MM.1S (cell line): ENCODE measurements around the gene ENTPD3.

Experiments
- DNase-seq: peaks from one replicate; pipeline ENCODE4 v3.0.0-alpha.2; 2015
- H2AFZ ChIP-seq: fragments of 300-600 bp; sonication (generic); 2 replicates; pipeline ENCODE4 v1.6.0; 2016; ENCODE audit warnings: antibody characterized with exemption, low read length
- H3F3A ChIP-seq: fragments of 300-600 bp; sonication (generic); 2 replicates; pipeline ENCODE4 v1.6.1; 2016; ENCODE audit warnings: mild to moderate bottlenecking, antibody characterized with exemption, low read length, moderate library complexity, mixed read lengths; ENCODE audit not compliant: insufficient read depth
- H3K27ac ChIP-seq: fragments of 300-600 bp; sonication (generic); 2 replicates; pipeline ENCODE4 v1.5.1; 2016; ENCODE audit warnings: mild to moderate bottlenecking, low read length
- H3K27me3 ChIP-seq: fragments of 300-600 bp; sonication (generic); replicated peaks from 2 replicates; pipeline ENCODE4 v1.6.0; 2016; ENCODE audit warnings: low read length; ENCODE audit not compliant: insufficient read depth
- H3K36me3 ChIP-seq: fragments of 300-600 bp; sonication (generic); replicated peaks from 2 replicates; pipeline ENCODE4 v1.6.1; 2016; ENCODE audit warnings: mild to moderate bottlenecking, low read length, mixed read lengths; ENCODE audit not compliant: insufficient read depth
- H3K4me1 ChIP-seq: fragments of 300-600 bp; sonication (generic); 2 replicates; pipeline ENCODE4 v1.6.1; 2016; ENCODE audit warnings: low read length, mixed read lengths
- H3K4me2 ChIP-seq: fragments of 300-600 bp; sonication (generic); 2 replicates; pipeline ENCODE4 v1.6.0; 2016; ENCODE audit warnings: low read depth, low read length
- H3K4me3 ChIP-seq: fragments of 300-600 bp; sonication (generic); 2 replicates; pipeline ENCODE4 v1.5.1; 2016; ENCODE audit warnings: low read length, mixed read lengths
- H3K79me2 ChIP-seq: fragments of 300-600 bp; sonication (generic); 2 replicates; pipeline ENCODE4 v1.6.1; 2016; ENCODE audit warnings: mixed run types, low read length, mixed read lengths
- H3K9ac ChIP-seq: fragments of 300-600 bp; sonication (generic); 2 replicates; pipeline ENCODE4 v1.6.1; 2016; ENCODE audit warnings: low read length, mixed read lengths
- H3K9me2 ChIP-seq: fragments of 300-600 bp; sonication (generic); replicated peaks from 2 replicates; pipeline ENCODE4 v1.6.1; 2016; ENCODE audit warnings: mild to moderate bottlenecking, low read length, mixed read lengths; ENCODE audit not compliant: insufficient read depth
- H3K9me3 ChIP-seq: fragments of 300-600 bp; sonication (generic); replicated peaks from 2 replicates; pipeline ENCODE4 v1.6.1; 2016; ENCODE audit warnings: mild to moderate bottlenecking, low read length, mixed read lengths; ENCODE audit not compliant: insufficient read depth
- H4K20me1 ChIP-seq: fragments of 300-600 bp; sonication (generic); 2 replicates; pipeline ENCODE4 v1.6.1; 2016; ENCODE audit warnings: mild to moderate bottlenecking, low read length, moderate library complexity, mixed read lengths; ENCODE audit not compliant: insufficient read depth
- CTCF ChIP-seq: fragments of 300-600 bp; sonication (generic); IDR thresholded peaks from 2 replicates; pipeline ENCODE4 v1.5.1; 2016; ENCODE audit warnings: antibody characterized with exemption, low read length, mixed read lengths
- EZH2 ChIP-seq: fragments of 300-600 bp; sonication (generic); optimal IDR thresholded peaks from 2 replicates; pipeline ENCODE3; 2017; ENCODE audit warnings: low read depth, mild to moderate bottlenecking, antibody characterized with exemption, low read length, mixed read lengths
- EZH2phosphoT487 ChIP-seq: fragments of 300-600 bp; sonication (generic); IDR thresholded peaks from 2 replicates; pipeline ENCODE4 v1.6.1; 2018; ENCODE audit warnings: antibody characterized with exemption, low read length

The ENTPD3 gene

GRCh38 chr3:40407611-40408010 is 20.6 kb downstream of the ENTPD3 start:
- no peaks in the 10 kb centered on the region for H4K20me1 ChIP-seq
- no peak overlapping the region for H3K9ac ChIP-seq
- H3K27me3 ChIP-seq = no peaks in the 10 kb centered on the region
- no peaks in the 10 kb centered on the region for H3K9me3 ChIP-seq
- no peak overlapping the region for H3K27ac ChIP-seq
- H3K4me2 ChIP-seq = no peak overlapping the region
- H3K9me2 ChIP-seq = no peaks in the 10 kb centered on the region
- no peak overlapping the region for H3K4me3 ChIP-seq
- no peaks in the 10 kb centered on the region for H3K4me1 ChIP-seq
- no peaks in the 10 kb centered on the region for H3K79me2 ChIP-seq
- TF ChIP-seq EZH2 (no peak), EZH2phosphoT487 (no peak), CTCF (no peak)
- no peaks in the 10 kb centered on the region for H3F3A ChIP-seq
- DNase-seq = no peak
- no peaks in the 10 kb centered on the region for H3K36me3 ChIP-seq
- no peak overlapping the region for H2AFZ ChIP-seq

- Histone ChIP-seq H3K36me3 (no peaks in the 10 kb centered on the region), H2AFZ (no peak overlapping the region), H3K4me2 (no peak overlapping the region), H3K9me2 (no peaks in the 10 kb centered on the region), H3K9ac (no peak overlapping the region), H3K79me2 (no peaks in the 10 kb centered on the region), H3K4me3 (no peak overlapping the region), H3K27me3 (no peaks in the 10 kb centered on the region), H3K9me3 (no peaks in the 10 kb centered on the region), H3K27ac (no peak overlapping the region), H3K4me1 (no peaks in the 10 kb centered on the region), H3F3A (no peaks in the 10 kb centered on the region), H4K20me1 (no peaks in the 10 kb centered on the region)
- DNase-seq = no peak
- TF ChIP-seq CTCF (no peak), EZH2 (no peak), EZH2phosphoT487 (no peak)
Observed at GRCh38 chr3:40414270-40414669, 27.3 kb downstream of the ENTPD3 start.

GRCh38 chr3:40417845-40418543 is 31.0 kb downstream of the ENTPD3 start:
- no peaks in the 10 kb centered on the region for H3K27me3 ChIP-seq
- no peaks in the 10 kb centered on the region for H3K79me2 ChIP-seq
- no peaks in the 10 kb centered on the region for H4K20me1 ChIP-seq
- no peak overlapping the region for H3K4me3 ChIP-seq
- TF ChIP-seq CTCF = no peak
- no peak for TF ChIP-seq EZH2
- no peak for TF ChIP-seq EZH2phosphoT487
- no peaks in the 10 kb centered on the region for H3K36me3 ChIP-seq
- no peaks in the 10 kb centered on the region for H3K4me1 ChIP-seq
- no peak for DNase-seq
- H3F3A ChIP-seq = no peaks in the 10 kb centered on the region
- no peak overlapping the region for H3K9ac ChIP-seq
- no peaks in the 10 kb centered on the region for H3K9me3 ChIP-seq
- H3K9me2 ChIP-seq = no peaks in the 10 kb centered on the region
- no peak overlapping the region for H2AFZ ChIP-seq
- no peak overlapping the region for H3K27ac ChIP-seq
- H3K4me2 ChIP-seq = no peak overlapping the region
